Gastrocnemius medialis (tissue), 4 donors: Measurements from ENCODE around the gene GLE1. TPM values are rescaled to one million over a fixed set of nuclear protein-coding genes. Genes with fewer than 3 reads are reported as not detected.

Experiments
- ATAC-seq, 2 donors: fragments of 150-250 bp; one replicate each; pipeline ENCODE4 v1.9.1; 2016
- DNase-seq, 2 donors: peaks; one replicate each; pipeline ENCODE4 v3.0.0-alpha.2; 2019
- H3K27ac ChIP-seq, 4 donors: fragments of 200-600 bp; sonication (generic); 1 replicate in 1 of 4; 2 replicates in 3 of 4; pipeline ENCODE4 v1.5.1; 2016 to 2018; ENCODE audit warnings: mild to moderate bottlenecking in 2 of 4, moderate library complexity in 1 of 4
- H3K27me3 ChIP-seq, 3 donors: fragments of 200-600 bp; sonication (generic) in 2 of 3; 1 replicate in 1 of 3; 2 replicates in 2 of 3; pipeline versions ENCODE4 v1.5.1 to v1.6.0; 2016 to 2019; ENCODE audit warnings: mild to moderate bottlenecking in 1 of 3, moderate library complexity in 1 of 3
- H3K36me3 ChIP-seq, 2 donors: fragments of 200-600 bp; sonication (generic) in 1 of 2; one replicate each; pipeline ENCODE4 v1.5.1; 2017 to 2018
- H3K4me1 ChIP-seq, 2 donors: fragments of 200-600 bp; sonication (generic) in 1 of 2; one replicate each; pipeline ENCODE4 v1.5.1; 2016 to 2017; ENCODE audit warnings: mild to moderate bottlenecking in 2 of 2
- H3K4me3 ChIP-seq, 4 donors: fragments of 200-600 bp; sonication (generic) in 3 of 4; 1 replicate in 1 of 4; 2 replicates in 3 of 4; pipeline ENCODE4 v1.5.1; 2016 to 2019; ENCODE audit warnings: mild to moderate bottlenecking in 2 of 4
- H3K9me3 ChIP-seq, 3 donors: fragments of 200-600 bp; sonication (generic) in 2 of 3; 1 replicate in 1 of 3; 2 replicates in 2 of 3; pipeline ENCODE4 v1.5.1; 2016 to 2019
- CTCF ChIP-seq, 5 experiments: fragments of 450-650 bp in 3 of 5; fragments of 200-600 bp in 2 of 5; sonication (generic) in 2 of 5; IDR thresholded peaks in 4 of 5; conservative IDR thresholded peaks in 1 of 5; 1 replicate in 4 of 5; 2 replicates in 1 of 5; pipeline ENCODE4 v1.5.1; 2016 to 2019; ENCODE audit warnings: antibody characterized with exemption in 5 of 5, mild to moderate bottlenecking in 3 of 5, moderate library complexity in 3 of 5
- POLR2A ChIP-seq, 2 donors: fragments of 450-650 bp; IDR thresholded peaks; one replicate each; pipeline ENCODE4 v1.6.1; 2017; ENCODE audit warnings: antibody characterized with exemption in 2 of 2, mild to moderate bottlenecking in 2 of 2, moderate library complexity in 2 of 2
- in situ Hi-C, 4 donors: fragments of 200-750 bp; cut with MboI; loops; one replicate each; pipeline versions ENCODE4 v1.15.0 to v1.8.0; 2017; ENCODE audit warnings: low sequenced_read_pairs in 4 of 4
- intact Hi-C: fragments of 100-400 bp; cut with DNase I; formaldehyde crosslinking; loops from one replicate; pipeline ENCODE4 v1.15.1; 2023; ENCODE audit warnings: low total_unique reads
- total RNA-seq, 4 donors: library from RNA; depleted of rRNA; stranded (reverse); fragments of >200 nt; gene quantifications; one replicate each; pipeline versions ENCODE4 v1.1.0 to v1.2.3, GENCODE V29; 2016

GLE1 gene
- 10 to 100 TPM; 31.4 to 56.7 (median 32.7) TPM for total RNA-seq

- Histone ChIP-seq H3K9me3 (no peaks in the 10 kb centered on the region), H3K36me3 (peaks cover 0 to 19% of the 10 kb centered on the region in 2 donors), H3K27ac (peak within 1 kb of the TSS; percentile 82 to 93 (median 84)), H3K4me1 (peaks cover 15 to 18% of the 10 kb centered on the region in 2 donors), H3K4me3 (peak within 1 kb of the TSS; percentile 78 to 95 (median 88)), H3K27me3 (no peaks in the 10 kb centered on the region)
- in situ Hi-C loops (no loop called here), intact Hi-C loops (loop anchor here (1.0 to 5.0 kb wide), 3 partner anchors 48 to 132 kb away; partner anchors contain the start of genes ODF2, SPTAN1 and URM1)
- peak; percentile 94 to 97 for ATAC-seq
- DNase-seq = peak; percentile 86 to 91
- no peak for TF ChIP-seq CTCF (IDR thresholded peaks at IDR 0.05 in 4 of 5, conservative IDR thresholded peaks at IDR 0.05 in 1 of 5)
- TF ChIP-seq POLR2A (IDR thresholded peaks at IDR 0.05) = peak; percentile 30 to 68
Measured at GRCh38 chr9:128504485-128505413, at the start of gene GLE1. Gene GLE1, plus strand, starts transcription at chr9:128504719. Its CDS starts 87 bp downstream, at chr9:128504806.

- H3K36me3 ChIP-seq = peaks cover 0 to 4% of the 10 kb centered on the region in 2 donors
- no peak overlapping the region for H3K27ac ChIP-seq
- in situ Hi-C loops (no loop called here), intact Hi-C loops (loop anchor here (5.0 kb wide), 1 partner anchor 83 kb away; the partner anchor contains the start of gene URM1)
- DNase-seq (no peak), ATAC-seq (no peak)
- peaks cover 0 to 10% of the 10 kb centered on the region in 2 donors for H3K4me1 ChIP-seq
- no peak overlapping the region for H3K4me3 ChIP-seq
- H3K9me3 ChIP-seq = no peaks in the 10 kb centered on the region
- TF ChIP-seq POLR2A (IDR thresholded peaks at IDR 0.05) = no peak
- no peak for TF ChIP-seq CTCF (IDR thresholded peaks at IDR 0.05 in 4 of 5, conservative IDR thresholded peaks at IDR 0.05 in 1 of 5)
- H3K27me3 ChIP-seq = peaks cover 6 to 15% (median 13%) of the 10 kb centered on the region in 3 donors
Measured at GRCh38 chr9:128454991-128455390, 49.5 kb upstream of the GLE1 start.

GRCh38 chr9:128455849-128456612, 48.5 kb upstream of the GLE1 start, which contains the start of gene ODF2:
Gene ODF2, plus strand, starts transcription at chr9:128456006. Its CDS starts 86 bp downstream, at chr9:128456092.
- H3K27me3 ChIP-seq = peaks cover 6 to 15% (median 13%) of the 10 kb centered on the region in 3 donors
- in situ Hi-C loops (no loop called here), intact Hi-C loops (loop anchor here (1.0 to 5.0 kb wide), 4 partner anchors 18 to 133 kb away; partner anchors contain the start of genes COQ4, GLE1, TRUB2 and URM1)
- peak within 1 kb of the TSS; percentile 58 to 80 (median 73) for H3K27ac ChIP-seq
- peaks cover 0 to 10% of the 10 kb centered on the region in 2 donors for H3K4me1 ChIP-seq
- ATAC-seq (peak; percentile 95 to 97), DNase-seq (peak; percentile 94 to 95)
- TF ChIP-seq POLR2A (IDR thresholded peaks at IDR 0.05) = peak; percentile 50 to 55
- TF ChIP-seq CTCF (IDR thresholded peaks at IDR 0.05 in 4 of 5, conservative IDR thresholded peaks at IDR 0.05 in 1 of 5) = no peak
- H3K36me3 ChIP-seq = peaks cover 0 to 9% of the 10 kb centered on the region in 2 donors
- peak within 1 kb of the TSS; percentile 69 to 97 (median 76) for H3K4me3 ChIP-seq
- H3K9me3 ChIP-seq = no peaks in the 10 kb centered on the region

GRCh38 chr9:128456613-128457061, 47.9 kb upstream of the GLE1 start:
- in situ Hi-C loops (no loop called here), intact Hi-C loops (loop anchor here (1.0 to 5.0 kb wide), 4 partner anchors 18 to 134 kb away; partner anchors contain the start of genes COQ4, GLE1, TRUB2 and URM1)
- ATAC-seq = peak; percentile 48 to 57
- Histone ChIP-seq H3K27me3 (peaks cover 6 to 15% (median 13%) of the 10 kb centered on the region in 3 donors), H3K9me3 (no peaks in the 10 kb centered on the region), H3K36me3 (peaks cover 0 to 13% of the 10 kb centered on the region in 2 donors), H3K4me3 (peak overlapping the region; percentile 69 to 97 (median 76)), H3K4me1 (peaks cover 0 to 10% of the 10 kb centered on the region in 2 donors), H3K27ac (peak overlapping the region; percentile 58 to 80 (median 73))
- TF ChIP-seq POLR2A (IDR thresholded peaks at IDR 0.05) (no peak), CTCF (IDR thresholded peaks at IDR 0.05 in 4 of 5, conservative IDR thresholded peaks at IDR 0.05 in 1 of 5) (no peak)
- peak; percentile 24 to 43 for DNase-seq
